Neutrophil (primary cell): Measurements from ENCODE around the gene RYR2.

ENCODE experiments used
- H3K27ac ChIP-seq: fragments of 200-600 bp; sonication (generic); 2 replicates; pipeline ENCODE4 v1.5.1; 2016; ENCODE audit warnings: mild to moderate bottlenecking, moderate library complexity
- H3K27me3 ChIP-seq: fragments of 200-600 bp; sonication (generic); 2 replicates; pipeline ENCODE4 v1.6.0; 2016; ENCODE audit warnings: mild to moderate bottlenecking
- H3K36me3 ChIP-seq: fragments of 200-600 bp; sonication (generic); 2 replicates; pipeline ENCODE4 v1.5.1; 2017
- H3K4me1 ChIP-seq, 2 experiments: fragments of 200-600 bp in 1 of 2; sonication (generic) in 1 of 2; 1 replicate in 1 of 2; 2 replicates in 1 of 2; pipeline versions ENCODE4 v1.5.1 to v1.6.1; 2013 to 2016; ENCODE audit warnings: low read depth in 1 of 2, low read length in 1 of 2, mild to moderate bottlenecking in 1 of 2, moderate library complexity in 1 of 2; ENCODE audit not compliant: control insufficient read depth in 1 of 2, insufficient read depth in 1 of 2
- H3K4me3 ChIP-seq, 2 experiments: fragments of 200-600 bp in 1 of 2; sonication (generic) in 1 of 2; 1 replicate in 1 of 2; 2 replicates in 1 of 2; pipeline ENCODE4 v1.5.1; 2013 to 2016; ENCODE audit warnings: low read depth in 1 of 2, low read length in 1 of 2, mild to moderate bottlenecking in 1 of 2, moderate library complexity in 1 of 2
- H3K9me3 ChIP-seq: fragments of 200-600 bp; sonication (generic); 2 replicates; pipeline ENCODE4 v1.5.1; 2016
- CTCF ChIP-seq: fragments of 200-600 bp; sonication (generic); IDR thresholded peaks from 2 replicates; pipeline ENCODE4 v1.5.1; 2016; ENCODE audit warnings: antibody characterized with exemption

The RYR2 gene

GRCh38 chr1:237692255-237692654 is 650.3 kb downstream of the RYR2 start:
- H3K4me1 ChIP-seq = no peaks in the 10 kb centered on the region
- no peak overlapping the region for H3K4me3 ChIP-seq
- TF ChIP-seq CTCF = no peak
- no peak overlapping the region for H3K27ac ChIP-seq
- H3K27me3 ChIP-seq = no peaks in the 10 kb centered on the region
- no peaks in the 10 kb centered on the region for H3K36me3 ChIP-seq
- no peaks in the 10 kb centered on the region for H3K9me3 ChIP-seq

DNA sequence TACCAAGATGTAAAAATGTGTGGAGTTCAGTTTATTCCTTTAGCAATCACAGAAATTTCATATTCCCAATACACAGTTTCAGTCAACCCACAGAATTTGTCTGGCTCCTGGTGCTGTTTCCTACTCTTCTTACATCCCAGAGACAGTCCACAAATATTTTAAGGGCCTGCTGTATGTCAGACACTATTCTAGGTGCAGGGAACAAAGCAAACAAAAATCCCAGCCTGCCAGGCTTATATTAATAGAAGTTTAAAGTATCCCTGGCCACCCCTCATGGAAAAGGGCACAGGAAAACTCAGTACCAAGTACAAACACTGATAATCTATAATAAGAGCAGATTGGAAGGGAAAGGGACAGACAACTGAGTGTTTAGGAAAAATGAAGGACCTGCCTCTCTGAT is 653.9 kb downstream of the RYR2 start:
- no peak for TF ChIP-seq CTCF

DNA sequence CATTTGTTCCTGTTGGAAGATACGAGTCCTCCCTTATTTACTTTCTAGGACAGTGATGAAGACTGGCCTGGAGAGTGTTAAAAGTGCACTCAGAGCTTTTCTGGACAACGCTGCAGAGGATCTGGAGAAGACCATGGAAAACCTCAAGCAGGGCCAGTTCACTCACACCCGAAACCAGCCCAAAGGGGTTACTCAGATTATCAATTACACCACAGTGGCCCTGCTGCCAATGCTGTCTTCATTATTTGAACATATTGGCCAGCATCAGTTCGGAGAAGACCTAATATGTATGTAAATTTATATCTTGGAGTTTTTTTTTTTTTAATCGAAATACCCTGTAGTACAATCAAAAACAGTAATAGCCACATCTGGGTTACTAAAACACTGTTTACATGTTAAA is 658.2 kb downstream of the RYR2 start:
- Histone ChIP-seq H3K4me1 (no peaks in the 10 kb centered on the region), H3K27ac (no peak overlapping the region), H3K4me3 (no peak overlapping the region), H3K36me3 (no peaks in the 10 kb centered on the region), H3K9me3 (no peaks in the 10 kb centered on the region), H3K27me3 (no peaks in the 10 kb centered on the region)
- no peak for TF ChIP-seq CTCF

More for the DNA sequence above, 653.9 kb downstream of the RYR2 start:
- no peak overlapping the region for H3K27ac ChIP-seq
- H3K36me3 ChIP-seq = no peaks in the 10 kb centered on the region
- H3K4me1 ChIP-seq = no peaks in the 10 kb centered on the region
- no peak overlapping the region for H3K4me3 ChIP-seq
- H3K9me3 ChIP-seq = no peaks in the 10 kb centered on the region
- no peaks in the 10 kb centered on the region for H3K27me3 ChIP-seq

DNA sequence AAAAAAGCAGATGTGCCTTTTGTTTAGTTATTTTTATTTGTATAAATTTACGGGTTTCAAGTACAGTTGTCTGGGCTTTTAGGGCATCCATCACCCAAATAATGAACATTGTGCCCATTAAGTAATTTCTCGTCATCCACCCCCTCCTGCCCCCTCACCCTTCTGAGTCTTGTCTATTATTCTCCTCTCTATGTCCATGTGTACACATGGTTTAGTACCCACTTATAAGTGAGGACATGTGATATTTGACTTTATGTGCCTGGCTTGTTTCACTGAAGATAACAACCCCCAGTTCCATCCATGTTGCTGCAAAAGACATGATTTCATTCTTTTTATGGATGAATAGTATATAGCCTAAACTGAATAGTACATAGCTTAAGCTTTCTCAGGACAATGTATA is 659.5 kb downstream of the RYR2 start:
- Histone ChIP-seq H3K27me3 (no peaks in the 10 kb centered on the region), H3K9me3 (no peaks in the 10 kb centered on the region), H3K4me1 (no peaks in the 10 kb centered on the region), H3K27ac (no peak overlapping the region), H3K4me3 (no peak overlapping the region), H3K36me3 (no peaks in the 10 kb centered on the region)
- no peak for TF ChIP-seq CTCF

DNA sequence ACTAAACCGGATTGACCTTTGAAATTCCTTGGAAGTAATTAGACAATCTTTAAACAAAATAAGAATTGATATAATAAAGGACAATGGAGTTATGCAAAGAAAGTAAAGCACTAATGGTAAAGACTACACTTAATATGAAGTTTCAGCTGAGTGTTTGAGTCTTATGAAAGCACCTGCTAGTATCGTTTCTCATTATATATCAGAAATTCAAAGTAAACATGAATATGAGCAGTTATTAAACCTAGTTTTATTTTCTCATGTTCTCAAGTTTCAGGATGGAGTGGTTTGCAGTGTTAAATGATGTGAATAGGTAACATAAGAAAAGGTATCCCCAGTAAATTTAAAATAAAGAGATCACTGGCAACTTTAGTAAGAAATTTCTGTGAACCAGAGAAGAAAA is 660.2 kb downstream of the RYR2 start:
- Histone ChIP-seq H3K36me3 (no peaks in the 10 kb centered on the region), H3K27me3 (no peaks in the 10 kb centered on the region), H3K27ac (no peak overlapping the region), H3K4me1 (no peaks in the 10 kb centered on the region), H3K4me3 (no peak overlapping the region), H3K9me3 (no peaks in the 10 kb centered on the region)
- no peak for TF ChIP-seq CTCF

DNA sequence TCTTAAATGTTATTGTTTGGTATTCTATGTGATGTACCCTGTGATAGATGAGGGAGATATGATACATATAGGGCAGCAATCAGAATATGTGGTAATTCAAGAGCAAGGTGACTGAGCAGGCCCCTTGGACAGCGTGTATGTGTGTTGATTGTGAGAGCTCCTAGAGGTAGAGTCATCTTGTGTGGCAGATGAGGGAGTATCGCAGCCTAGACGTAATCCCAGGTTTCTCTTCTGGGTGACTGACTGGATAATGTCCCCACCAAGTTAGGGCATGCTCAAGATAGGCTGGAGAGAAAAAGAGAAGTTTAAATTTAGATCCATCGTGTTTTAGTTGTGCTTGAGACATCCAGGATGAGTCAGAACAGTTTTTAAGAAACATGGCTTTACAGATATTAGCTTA is 663.5 kb downstream of the RYR2 start:
- no peaks in the 10 kb centered on the region for H3K36me3 ChIP-seq
- no peak overlapping the region for H3K4me3 ChIP-seq
- H3K27ac ChIP-seq = no peak overlapping the region
- no peaks in the 10 kb centered on the region for H3K9me3 ChIP-seq
- H3K4me1 ChIP-seq = no peaks in the 10 kb centered on the region
- TF ChIP-seq CTCF = no peak
- no peaks in the 10 kb centered on the region for H3K27me3 ChIP-seq
